GM19239 (cell line): ENCODE data around the gene SOCS7.

Experiments used
- DNase-seq: peaks from one replicate; pipeline ENCODE4 v3.0.0; 2011; ENCODE audit warnings: low spot score; ENCODE audit not compliant: insufficient read length
- FAIRE-seq: peaks from 2 replicates; lab custom pipeline; 2011; peaks lifted over from hg19 to GRCh38; lab: Jason Lieb, UNC

The SOCS7 gene

DNA sequence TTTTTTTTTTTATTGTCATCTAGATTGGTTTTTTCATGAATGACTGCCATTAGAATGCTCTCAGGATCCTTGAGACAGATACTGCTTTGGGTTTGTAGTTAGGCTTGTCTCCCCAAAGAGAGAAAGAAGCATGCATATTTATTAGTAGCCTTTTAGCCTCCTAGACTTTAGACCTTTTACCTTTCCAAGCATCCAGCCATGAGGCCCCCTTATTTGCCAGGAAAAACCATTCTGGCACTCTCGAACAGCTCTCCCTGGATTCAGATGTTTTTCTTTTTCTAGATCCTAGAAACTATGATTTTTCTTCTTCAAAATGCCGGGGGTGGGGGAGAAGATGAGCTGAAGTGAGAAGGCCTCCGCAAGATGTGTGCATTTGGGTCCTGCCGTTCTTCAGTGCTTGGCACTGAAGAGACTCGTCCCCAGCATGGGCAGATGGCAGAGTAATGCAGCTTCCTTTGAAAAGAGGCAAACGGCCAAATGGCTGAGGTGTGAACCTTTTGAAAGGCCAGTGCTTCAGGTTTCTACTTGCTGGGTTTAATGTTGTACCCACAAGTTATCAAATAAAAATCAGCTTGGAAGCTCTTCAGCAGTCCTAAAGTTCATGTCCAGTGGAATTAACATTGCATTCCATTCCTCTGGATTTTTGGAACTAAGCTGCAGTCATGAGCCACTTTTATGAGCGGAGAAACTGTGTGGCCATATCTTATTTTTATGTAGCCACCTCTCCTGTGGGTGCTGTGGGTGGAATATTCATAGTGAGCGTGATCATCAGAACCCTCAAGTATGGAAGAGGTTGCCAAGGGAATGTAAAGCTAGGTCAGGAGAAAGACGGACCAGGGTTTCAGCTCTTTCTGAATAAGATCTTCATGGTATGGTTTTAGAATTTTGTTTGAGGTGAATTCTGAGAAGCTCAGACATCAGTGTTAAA, 7.2 kb downstream of the SOCS7 start:
- FAIRE-seq (no peak), DNase-seq (no peak)

- FAIRE-seq, result no peak
- DNase-seq, result no peak
Measured at GRCh38 chr17:38361694-38362465, 10.2 kb downstream of the SOCS7 start.

GRCh38 chr17:38363016-38363415, 11.4 kb downstream of the SOCS7 start:
- FAIRE-seq (no peak), DNase-seq (no peak)

DNA sequence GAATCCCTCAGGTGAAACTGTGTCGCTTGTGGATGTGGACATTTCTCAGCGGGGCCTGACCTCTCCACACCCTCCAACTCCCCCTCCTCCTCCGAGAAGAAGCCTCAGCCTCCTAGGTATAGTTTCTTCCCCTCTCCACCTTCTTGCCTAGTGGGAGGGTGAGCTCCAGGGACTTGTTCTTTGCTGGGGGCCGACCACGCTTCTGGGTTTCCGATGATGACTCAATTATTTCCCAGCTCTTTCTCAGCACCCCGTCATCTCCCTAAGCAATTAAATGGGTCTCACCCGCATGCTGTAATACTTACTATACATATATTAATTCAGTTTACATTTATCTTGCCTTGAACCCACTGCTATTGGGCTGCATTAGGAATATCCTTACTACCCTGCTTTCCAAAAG, 13.1 kb downstream of the SOCS7 start:
- DNase-seq (no peak), FAIRE-seq (no peak)

- no peak for FAIRE-seq
- no peak for DNase-seq
Measured at GRCh38 chr17:38369124-38369886, 17.7 kb downstream of the SOCS7 start.

GRCh38 chr17:38379448-38379847, 27.8 kb downstream of the SOCS7 start:
- FAIRE-seq (no peak), DNase-seq (no peak)

DNA sequence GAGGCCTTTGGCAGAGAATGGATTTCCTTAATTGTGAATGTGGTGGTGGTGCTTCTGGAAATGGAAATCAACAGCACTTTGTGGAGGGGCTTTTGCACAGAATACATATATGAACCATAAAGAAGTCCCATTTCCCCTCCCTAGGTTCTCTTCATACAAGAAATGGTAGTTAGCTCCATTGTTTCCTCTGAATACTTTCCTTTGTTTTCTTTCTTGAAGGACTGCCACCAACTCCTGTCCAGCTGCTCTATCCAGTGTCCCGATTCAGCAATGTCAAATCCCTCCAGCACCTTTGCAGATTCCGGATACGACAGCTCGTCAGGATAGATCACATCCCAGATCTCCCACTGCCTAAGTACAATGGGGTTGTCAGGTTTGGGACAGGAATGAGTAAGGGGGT, 43.4 kb downstream of the SOCS7 start:
- DNase-seq, result no peak
- no peak for FAIRE-seq

GRCh38 chr17:38397227-38397626, 45.6 kb downstream of the SOCS7 start:
- no peak for DNase-seq
- FAIRE-seq, result no peak

DNA sequence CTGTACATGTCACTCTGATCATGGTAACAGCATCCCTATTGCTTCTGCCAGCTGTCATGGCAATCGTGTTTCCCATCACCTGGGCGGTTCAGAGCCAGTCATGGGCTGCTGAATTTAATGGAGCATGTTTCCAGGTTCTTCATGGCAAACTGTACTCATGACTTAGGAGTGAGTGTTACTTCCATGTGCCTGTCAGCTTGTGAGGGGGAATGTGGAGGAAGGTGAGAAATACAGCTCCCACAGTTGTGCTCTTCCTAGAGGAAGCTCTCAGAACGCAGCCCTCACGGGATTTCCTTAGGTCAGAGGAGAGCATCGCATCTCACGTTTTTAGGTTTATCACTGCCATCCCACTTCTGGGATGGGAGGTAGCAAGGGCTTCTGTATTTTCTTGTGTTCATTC, 48.6 kb downstream of the SOCS7 start:
- DNase-seq (no peak), FAIRE-seq (no peak)

- FAIRE-seq (no peak), DNase-seq (no peak)
Measured at GRCh38 chr17:38401459-38401858, 49.8 kb downstream of the SOCS7 start.

DNA sequence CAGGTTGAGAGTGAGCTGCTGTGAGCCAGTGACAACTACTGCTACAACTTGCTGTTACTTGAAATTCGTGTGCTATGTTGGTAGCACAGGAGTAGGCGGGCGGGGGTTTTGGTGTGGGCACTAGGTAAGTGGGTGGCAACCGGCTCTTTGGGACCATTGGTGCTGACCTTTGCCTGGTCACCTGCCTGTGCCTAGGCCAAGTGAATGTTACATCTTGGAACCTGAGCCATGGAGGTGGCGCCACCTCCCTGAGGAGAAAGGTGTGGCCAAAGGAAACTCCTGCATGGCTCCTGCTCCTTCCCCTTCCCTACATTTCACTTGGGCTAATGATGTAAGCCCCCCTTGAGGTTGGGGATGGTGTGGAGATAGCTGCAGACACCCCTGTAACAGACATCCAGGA, 51.3 kb downstream of the SOCS7 start:
- FAIRE-seq (no peak), DNase-seq (no peak)

DNA sequence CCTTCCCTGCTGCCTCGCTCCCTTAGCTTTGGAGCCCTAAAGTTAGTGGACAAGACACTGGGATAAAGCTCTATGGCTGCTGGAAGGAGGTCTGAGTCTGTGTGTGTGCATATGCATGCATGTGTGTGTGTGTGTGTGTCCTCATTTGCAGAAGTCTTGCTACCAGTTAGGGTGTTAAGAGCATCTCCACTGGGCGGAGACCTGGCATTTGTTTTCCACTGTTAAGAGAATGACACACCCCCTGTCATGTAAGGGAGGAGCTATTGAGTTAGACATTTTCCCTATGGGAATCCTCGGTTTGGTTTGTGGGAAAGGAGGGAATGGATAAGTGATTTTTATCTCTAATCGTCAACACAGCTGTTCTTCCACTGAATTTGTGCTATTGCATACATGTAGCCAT, 51.8 kb downstream of the SOCS7 start:
- no peak for FAIRE-seq
- DNase-seq, result no peak

- FAIRE-seq, result no peak
- no peak for DNase-seq
Measured at GRCh38 chr17:38404174-38404943, 52.7 kb downstream of the SOCS7 start.

DNA sequence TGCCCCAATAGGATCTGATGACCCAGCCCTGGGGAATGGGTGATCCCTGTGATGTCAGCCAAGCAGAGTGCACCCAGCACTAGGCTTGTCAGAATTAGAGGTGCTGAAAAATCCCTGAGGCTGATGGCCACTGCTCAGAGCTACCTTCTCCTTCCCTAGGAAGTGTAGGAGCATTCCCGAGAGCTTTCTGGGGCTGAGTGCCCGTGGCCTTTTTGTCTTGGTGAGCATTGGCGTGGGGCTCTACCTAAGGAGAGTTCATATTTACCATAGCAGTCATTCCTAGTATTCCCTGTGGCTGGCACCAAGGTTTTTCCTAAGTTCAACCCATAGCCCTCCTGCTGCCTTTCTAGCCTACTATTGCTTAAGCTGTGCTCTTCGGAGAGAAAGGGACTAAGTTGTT, 54.0 kb downstream of the SOCS7 start:
- no peak for FAIRE-seq
- DNase-seq, result no peak

- DNase-seq, result no peak
- no peak for FAIRE-seq
Measured at GRCh38 chr17:38410201-38410600, 58.6 kb downstream of the SOCS7 start.

DNA sequence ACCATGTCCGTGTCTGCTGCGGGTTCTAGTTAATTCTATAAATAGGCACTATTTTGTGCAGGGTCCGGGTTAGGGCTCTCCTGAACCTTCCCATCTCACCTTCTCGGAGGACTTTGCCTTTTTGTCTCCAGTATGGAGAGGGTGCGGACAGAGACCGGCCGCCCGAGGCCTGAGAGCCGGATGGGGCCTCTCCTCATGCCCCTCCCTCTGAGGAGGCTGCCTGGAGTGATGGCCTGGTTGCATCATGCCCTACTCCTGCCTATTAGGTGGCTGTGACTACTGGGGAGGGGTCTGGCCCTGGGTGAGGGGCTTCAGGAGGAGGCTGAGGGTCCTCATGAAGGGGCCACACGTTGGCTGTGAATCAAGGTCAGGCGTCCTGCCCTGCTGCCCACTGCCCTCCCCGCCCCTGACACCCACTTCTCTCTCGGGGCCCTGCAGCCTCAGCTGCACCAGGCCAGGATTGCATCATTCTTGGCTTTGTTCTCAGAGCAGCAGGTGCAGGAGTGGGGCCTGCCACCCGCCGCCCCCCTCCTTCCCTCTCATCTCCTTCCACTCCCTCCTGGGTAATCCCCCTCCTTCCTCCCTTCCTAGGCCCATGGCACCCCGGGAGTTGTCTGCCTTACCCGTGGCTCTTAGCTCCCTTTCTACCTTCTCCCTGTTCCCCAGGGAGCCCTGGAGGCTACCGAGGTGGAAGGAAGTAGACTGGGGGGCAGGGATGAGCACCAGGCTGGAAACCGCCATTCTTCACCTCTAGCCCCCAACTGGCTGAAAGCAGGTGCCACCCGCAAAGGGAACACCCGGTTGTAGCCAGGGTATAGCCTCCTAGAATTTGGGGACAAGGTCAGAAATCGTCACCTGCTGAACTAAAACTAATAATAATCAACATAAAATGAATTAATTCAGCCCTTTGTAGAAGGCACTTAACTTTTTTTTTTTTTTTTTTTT, 63.9 kb downstream of the SOCS7 start:
- no peak for FAIRE-seq
- DNase-seq, result no peak

GRCh38 chr17:38416840-38417209, 65.2 kb downstream of the SOCS7 start:
- DNase-seq (no peak), FAIRE-seq (no peak)

DNA sequence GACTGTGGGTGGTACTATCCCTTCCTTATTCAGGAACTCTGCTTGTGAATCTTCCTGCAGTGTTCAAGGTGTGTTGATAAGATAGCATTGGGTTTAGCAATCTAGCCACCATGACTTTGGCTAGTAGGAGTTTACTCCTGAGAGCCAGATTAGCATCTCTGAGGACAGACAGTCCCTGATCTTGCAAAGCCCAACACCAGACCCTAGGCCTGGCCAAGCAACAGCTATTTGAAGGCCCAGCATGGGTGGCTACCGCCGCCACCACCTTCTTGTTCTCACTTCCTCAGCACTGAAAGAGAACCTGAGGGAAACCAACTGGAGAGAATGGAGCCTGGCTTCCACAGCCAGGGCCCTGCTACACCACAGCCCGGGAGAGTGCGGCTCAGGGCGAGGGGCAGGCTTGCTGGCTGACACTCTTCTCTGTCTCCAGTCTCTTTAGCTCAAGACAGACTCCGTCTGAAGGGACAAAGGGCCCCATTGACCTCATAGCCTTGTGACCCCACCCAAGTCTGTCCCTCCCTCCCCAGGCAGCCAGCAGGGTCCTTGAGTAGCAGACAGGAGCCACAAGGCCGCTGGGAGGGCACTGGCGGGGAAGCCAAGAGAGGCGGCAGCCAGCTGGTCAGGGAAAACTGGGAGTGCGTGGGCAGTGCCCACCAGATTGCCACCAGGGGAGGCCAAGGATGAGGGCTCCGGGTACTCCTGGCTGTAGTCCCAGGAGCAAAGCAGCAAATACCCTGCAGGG, 65.7 kb downstream of the SOCS7 start:
- FAIRE-seq (no peak), DNase-seq (no peak)
